Activated naive CD4-positive, alpha-beta T cell treated with Interleukin-2 at 50 U/mL for 16 hours (primary cell): ENCODE data around the gene PRRT2.

Experiments
- DNase-seq: peaks from one replicate; pipeline ENCODE4 v3.0.0-alpha.2; 2020

The PRRT2 gene

GRCh38 chr16:29863669-29863984, 51.6 kb downstream of the PRRT2 start:
- no peak for DNase-seq

GRCh38 chr16:29864205-29864604, 52.2 kb downstream of the PRRT2 start:
- DNase-seq = no peak
